Caco-2 (cell line): ENCODE measurements around the gene OLFML2A. TPM values are rescaled to one million over a fixed set of nuclear protein-coding genes. Genes with fewer than 3 reads are reported as not detected.

Source experiments
- BruUV-seq: library from RNA; stranded (reverse); fragments of 400-500 nt; replicated peaks from 2 replicates; lab custom pipeline; 2021; lab: Mats Ljungman, UMichigan
- CTCF ChIA-PET: fragments of 300-600 bp; sonication (Branson Sonifier 250); formaldehyde crosslinking; loops from one replicate; lab custom pipeline; 2022; ENCODE audit warnings: antibody characterized with exemption; lab: Charles Lee
- POLR2A ChIA-PET: fragments of 300-600 bp; sonication (Branson Sonifier 250); formaldehyde crosslinking; loops from one replicate; lab custom pipeline; 2022; ENCODE audit warnings: antibody characterized with exemption; lab: Charles Lee
- DNase-seq, 2 experiments: peaks; one replicate each; pipeline versions ENCODE4 v3.0.0 to v3.0.0-alpha.2; 2020 to 2022
- H3K27me3 ChIP-seq: replicated peaks from 2 replicates; pipeline ENCODE4 v1.6.0; 2011; ENCODE audit warnings: low read length; ENCODE audit not compliant: control insufficient read depth, insufficient read depth
- H3K36me3 ChIP-seq: 2 replicates; pipeline ENCODE4 v1.5.1; 2011; ENCODE audit warnings: low read length; ENCODE audit not compliant: control insufficient read depth, insufficient read depth
- H3K4me1 ChIP-seq: fragments of 250-450 bp; sonication (Bioruptor Pico); 2 replicates; pipeline ENCODE4 v1.5.1; 2020; ENCODE audit warnings: mild to moderate bottlenecking
- H3K4me3 ChIP-seq: 2 replicates; pipeline ENCODE4 v1.5.1; 2011; ENCODE audit warnings: low read depth, mild to moderate bottlenecking, control low read depth, low read length
- H3K9me3 ChIP-seq: fragments of 250-450 bp; sonication (Bioruptor Pico); 2 replicates; pipeline ENCODE4 v1.5.1; 2020; ENCODE audit warnings: mild to moderate bottlenecking, moderate library complexity
- H3K27ac Mint-ChIP-seq: one replicate; pipeline ENCODE4 v1.8.0; 2022; ENCODE audit warnings: mixed read lengths; ENCODE audit not compliant: unreplicated experiment
- H3K27me3 Mint-ChIP-seq: one replicate; pipeline ENCODE4 v1.8.0; 2022; ENCODE audit warnings: mixed read lengths; ENCODE audit not compliant: insufficient read depth, unreplicated experiment
- H3K36me3 Mint-ChIP-seq: one replicate; pipeline ENCODE4 v1.8.0; 2022; ENCODE audit warnings: mild to moderate bottlenecking, mixed read lengths; ENCODE audit not compliant: insufficient read depth, unreplicated experiment
- H3K4me1 Mint-ChIP-seq: one replicate; pipeline ENCODE4 v1.8.0; 2022; ENCODE audit warnings: low read depth, mixed read lengths; ENCODE audit not compliant: unreplicated experiment
- H3K4me3 Mint-ChIP-seq: one replicate; pipeline ENCODE4 v1.8.0; 2022; ENCODE audit warnings: mild to moderate bottlenecking, moderate library complexity, mixed read lengths; ENCODE audit not compliant: unreplicated experiment
- H3K9me3 Mint-ChIP-seq: one replicate; pipeline ENCODE4 v1.8.0; 2022; ENCODE audit warnings: mixed read lengths; ENCODE audit not compliant: unreplicated experiment
- intact Hi-C: fragments of 100-400 bp; cut with micrococcal nuclease; formaldehyde crosslinking; loops from one replicate; pipeline ENCODE4 v1.10.0; 2022; ENCODE audit not compliant: unreplicated experiment
- total RNA-seq: library from RNA; stranded (reverse); gene quantifications from 2 replicates; pipeline ENCODE4 v1.2.3, GENCODE V29; 2022
- TF ChIP-seq, protein P1 (sequence below), 2 experiments: fragments of 200-600 bp in 1 of 2; IDR thresholded peaks; 1 replicate in 1 of 2; 2 replicates in 1 of 2; pipeline versions ENCODE4 v1.5.1 to v1.8.0; 2011 to 2022; ENCODE audit warnings: antibody characterized with exemption in 1 of 2, control low read depth in 1 of 2, inconsistent platforms in 1 of 2, low read depth in 1 of 2, low read length in 1 of 2, mild to moderate bottlenecking in 1 of 2, moderate library complexity in 1 of 2; ENCODE audit not compliant: insufficient read depth in 1 of 2, severe bottlenecking in 1 of 2, unreplicated experiment in 1 of 2

OLFML2A gene
- total RNA-seq, 1 experiment from 2014 or later: 1.1 TPM

DNA sequence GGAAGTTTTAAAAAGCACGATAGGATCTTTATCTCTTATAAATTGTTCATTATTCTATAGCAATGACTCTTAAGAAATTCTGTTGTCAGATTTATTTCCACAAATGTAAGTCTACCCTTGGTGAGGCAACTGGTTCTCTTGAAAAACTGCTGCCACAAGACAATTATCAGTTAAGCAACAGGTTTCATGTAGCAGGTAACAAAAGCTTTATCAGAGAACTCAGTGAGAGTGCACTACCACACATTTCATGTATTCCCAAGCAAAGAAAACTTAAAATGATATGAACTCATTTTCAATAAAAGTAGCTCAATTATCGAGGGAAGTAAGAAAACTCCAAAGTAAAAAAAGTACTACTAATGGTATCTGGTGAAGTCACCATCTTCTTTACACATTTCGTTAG lies 15.2 kb upstream of the OLFML2A start:
- Mint-ChIP-seq H3K27ac (no peak overlapping the region), H3K9me3 (no peaks in the 10 kb centered on the region), H3K27me3 (no peaks in the 10 kb centered on the region), H3K4me1 (peaks cover 19% of the 10 kb centered on the region), H3K4me3 (no peak overlapping the region), H3K36me3 (no peaks in the 10 kb centered on the region)
- H3K4me1 ChIP-seq: peaks cover 14% of the 10 kb centered on the region; the same call in 1 of the 2 replicates
- intact Hi-C loops: no loop called here
- H3K27me3 ChIP-seq: no peaks in the 10 kb centered on the region
- no peaks in the 10 kb centered on the region for H3K9me3 ChIP-seq
- DNase-seq: no peak
- H3K4me3 ChIP-seq: no peak overlapping the region
- TF ChIP-seq, protein P1, sequence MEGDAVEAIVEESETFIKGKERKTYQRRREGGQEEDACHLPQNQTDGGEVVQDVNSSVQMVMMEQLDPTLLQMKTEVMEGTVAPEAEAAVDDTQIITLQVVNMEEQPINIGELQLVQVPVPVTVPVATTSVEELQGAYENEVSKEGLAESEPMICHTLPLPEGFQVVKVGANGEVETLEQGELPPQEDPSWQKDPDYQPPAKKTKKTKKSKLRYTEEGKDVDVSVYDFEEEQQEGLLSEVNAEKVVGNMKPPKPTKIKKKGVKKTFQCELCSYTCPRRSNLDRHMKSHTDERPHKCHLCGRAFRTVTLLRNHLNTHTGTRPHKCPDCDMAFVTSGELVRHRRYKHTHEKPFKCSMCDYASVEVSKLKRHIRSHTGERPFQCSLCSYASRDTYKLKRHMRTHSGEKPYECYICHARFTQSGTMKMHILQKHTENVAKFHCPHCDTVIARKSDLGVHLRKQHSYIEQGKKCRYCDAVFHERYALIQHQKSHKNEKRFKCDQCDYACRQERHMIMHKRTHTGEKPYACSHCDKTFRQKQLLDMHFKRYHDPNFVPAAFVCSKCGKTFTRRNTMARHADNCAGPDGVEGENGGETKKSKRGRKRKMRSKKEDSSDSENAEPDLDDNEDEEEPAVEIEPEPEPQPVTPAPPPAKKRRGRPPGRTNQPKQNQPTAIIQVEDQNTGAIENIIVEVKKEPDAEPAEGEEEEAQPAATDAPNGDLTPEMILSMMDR (IDR thresholded peaks at IDR 0.05; ENCODE audit: insufficient read depth in 1 of 2, low read depth in 1 of 2, low read length in 1 of 2, severe bottlenecking in 1 of 2, unreplicated experiment in 1 of 2): no peak
- CTCF ChIA-PET: interaction anchor here (0.7 kb wide), 1 partner anchor 144 kb away, joined by 3 read pairs; no protein-coding TSS in a partner anchor
- BruUV-seq: no TSS peak
- no peaks in the 10 kb centered on the region for H3K36me3 ChIP-seq
- POLR2A ChIA-PET: no interaction called here

DNA sequence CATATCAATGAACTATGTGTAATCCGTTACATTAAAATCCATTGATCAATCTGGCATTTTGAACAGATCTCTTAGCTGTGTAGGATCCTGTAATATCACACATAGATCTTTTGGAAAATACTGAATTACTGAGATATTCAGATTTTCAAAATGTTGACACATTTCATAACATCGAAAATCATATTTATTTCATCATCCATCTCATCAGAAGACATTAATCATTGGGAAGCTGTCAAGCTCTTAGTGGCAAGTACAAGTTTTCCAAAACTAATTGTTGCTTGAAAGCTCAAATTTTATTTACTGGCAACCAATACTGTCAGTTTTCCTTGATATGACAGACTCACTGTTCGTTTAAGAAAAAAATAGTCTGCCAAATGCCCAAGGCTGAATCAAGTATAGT lies 14.3 kb upstream of the OLFML2A start:
- no peak for DNase-seq
- Mint-ChIP-seq H3K27ac (no peak overlapping the region), H3K27me3 (no peaks in the 10 kb centered on the region), H3K9me3 (no peaks in the 10 kb centered on the region), H3K4me1 (peaks cover 16% of the 10 kb centered on the region), H3K4me3 (no peak overlapping the region), H3K36me3 (no peaks in the 10 kb centered on the region)
- ChIA-PET POLR2A (no interaction called here), CTCF (interaction anchor here (0.6 kb wide), 2 partner anchors 83 to 1710 kb away, joined by 3 read pairs; no protein-coding TSS in a partner anchor)
- intact Hi-C loops: no loop called here
- H3K27me3 ChIP-seq: no peaks in the 10 kb centered on the region
- TF ChIP-seq, protein P1 (IDR thresholded peaks at IDR 0.05; ENCODE audit: insufficient read depth in 1 of 2, low read depth in 1 of 2, low read length in 1 of 2, severe bottlenecking in 1 of 2, unreplicated experiment in 1 of 2): no peak
- H3K36me3 ChIP-seq: no peaks in the 10 kb centered on the region
- no peak overlapping the region for H3K4me3 ChIP-seq
- peaks cover 14% of the 10 kb centered on the region; the same call in 1 of the 2 replicates for H3K4me1 ChIP-seq
- H3K9me3 ChIP-seq: no peaks in the 10 kb centered on the region
- no TSS peak for BruUV-seq

DNA sequence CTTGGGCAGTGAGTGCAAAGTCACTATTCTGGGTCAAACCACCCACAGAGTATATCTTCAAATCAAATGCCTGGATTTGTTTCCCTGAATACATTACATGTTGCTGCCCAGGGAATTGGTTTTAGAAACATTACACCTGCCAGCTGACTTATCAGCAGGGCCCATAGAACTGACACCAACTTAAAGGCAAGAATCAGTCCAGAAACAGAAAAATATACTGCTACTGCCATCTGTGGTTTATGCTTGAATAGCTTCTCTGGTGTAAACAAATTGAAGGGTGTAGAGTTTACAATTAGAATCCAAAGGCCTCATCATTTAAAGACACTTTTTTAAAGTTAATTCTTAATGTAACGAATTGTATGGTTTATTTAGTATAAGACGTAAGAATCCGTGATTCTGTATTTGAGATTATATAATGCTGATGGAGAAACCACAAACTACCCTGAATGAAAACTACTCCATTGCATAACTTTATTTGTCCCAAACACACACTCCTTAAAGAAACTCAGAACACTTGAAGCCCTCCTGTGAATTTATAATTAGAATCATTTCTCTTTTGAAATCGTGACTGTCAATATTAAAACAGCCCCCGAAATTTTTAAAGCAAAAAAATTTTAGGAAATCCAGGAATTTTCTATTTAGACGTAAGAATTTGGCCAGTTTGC lies 12.0 kb upstream of the OLFML2A start:
- TF ChIP-seq, protein P1 (IDR thresholded peaks at IDR 0.05; ENCODE audit: insufficient read depth in 1 of 2, low read depth in 1 of 2, low read length in 1 of 2, severe bottlenecking in 1 of 2, unreplicated experiment in 1 of 2): peak in 1 of 2 experiments; percentile 36
- H3K36me3 Mint-ChIP-seq: peaks cover 7% of the 10 kb centered on the region
- H3K4me1 Mint-ChIP-seq: peaks cover 9% of the 10 kb centered on the region
- no peak overlapping the region for H3K4me3 ChIP-seq
- H3K36me3 ChIP-seq: no peaks in the 10 kb centered on the region
- no TSS peak for BruUV-seq
- no peaks in the 10 kb centered on the region for H3K9me3 Mint-ChIP-seq
- no peaks in the 10 kb centered on the region for H3K9me3 ChIP-seq
- ChIA-PET CTCF (interaction anchor here (0.6 to 2.3 kb wide), 11 partner anchors 11 to 1436 kb away, joined by 3 to 12 read pairs (median 4); partner anchors contain the start of gene WDR38), POLR2A (no interaction called here)
- H3K27me3 Mint-ChIP-seq: no peaks in the 10 kb centered on the region
- H3K4me3 Mint-ChIP-seq: no peak overlapping the region
- DNase-seq: no peak
- no peak overlapping the region for H3K27ac Mint-ChIP-seq
- intact Hi-C loops: no loop called here
- no peaks in the 10 kb centered on the region for H3K4me1 ChIP-seq
- H3K27me3 ChIP-seq: no peaks in the 10 kb centered on the region
